Calu3 (cell line): ENCODE measurements around the gene TTLL8. TPM values are rescaled to one million over a fixed set of nuclear protein-coding genes. Genes with fewer than 3 reads are reported as not detected.

ENCODE experiments used
- BruUV-seq: library from RNA; stranded (reverse); fragments of 400-500 nt; replicated peaks from 2 replicates; lab custom pipeline; 2021; lab: Mats Ljungman, UMichigan
- CTCF ChIA-PET: fragments of 300-600 bp; sonication (Branson Sonifier 250); formaldehyde crosslinking; loops from one replicate; lab custom pipeline; 2022; ENCODE audit warnings: antibody characterized with exemption; lab: Charles Lee
- DNase-seq: peaks from one replicate; pipeline ENCODE4 v3.0.0; 2022
- H3K27ac Mint-ChIP-seq: one replicate; pipeline ENCODE4 v1.8.0; 2022; ENCODE audit warnings: mixed read lengths; ENCODE audit not compliant: unreplicated experiment
- H3K27me3 Mint-ChIP-seq: one replicate; pipeline ENCODE4 v1.8.0; 2022; ENCODE audit warnings: mixed read lengths; ENCODE audit not compliant: unreplicated experiment
- H3K36me3 Mint-ChIP-seq: one replicate; pipeline ENCODE4 v1.8.0; 2022; ENCODE audit warnings: mild to moderate bottlenecking, moderate library complexity, mixed read lengths; ENCODE audit not compliant: insufficient read depth, unreplicated experiment
- H3K4me1 Mint-ChIP-seq: one replicate; pipeline ENCODE4 v1.8.0; 2022; ENCODE audit warnings: mild to moderate bottlenecking, low read depth, mixed read lengths; ENCODE audit not compliant: unreplicated experiment
- H3K4me3 Mint-ChIP-seq: one replicate; pipeline ENCODE4 v1.8.0; 2022; ENCODE audit warnings: mild to moderate bottlenecking, low read depth, moderate library complexity, mixed read lengths; ENCODE audit not compliant: unreplicated experiment
- H3K9me3 Mint-ChIP-seq: one replicate; pipeline ENCODE4 v1.8.0; 2022; ENCODE audit warnings: low read depth, mixed read lengths; ENCODE audit not compliant: unreplicated experiment
- intact Hi-C: fragments of 100-400 bp; cut with micrococcal nuclease; formaldehyde crosslinking; loops from one replicate; pipeline ENCODE4 v1.10.0; 2022; ENCODE audit not compliant: unreplicated experiment
- total RNA-seq: library from RNA; stranded (reverse); gene quantifications from 2 replicates; pipeline ENCODE4 v1.2.3, GENCODE V29; 2022
- TF ChIP-seq, protein P1 (sequence below): fragments of 200-600 bp; IDR thresholded peaks from one replicate; pipeline ENCODE4 v1.8.0; 2022; ENCODE audit warnings: antibody characterized with exemption; ENCODE audit not compliant: unreplicated experiment

TTLL8 gene
- total RNA-seq, 1 experiment from 2014 or later: not detected

DNA sequence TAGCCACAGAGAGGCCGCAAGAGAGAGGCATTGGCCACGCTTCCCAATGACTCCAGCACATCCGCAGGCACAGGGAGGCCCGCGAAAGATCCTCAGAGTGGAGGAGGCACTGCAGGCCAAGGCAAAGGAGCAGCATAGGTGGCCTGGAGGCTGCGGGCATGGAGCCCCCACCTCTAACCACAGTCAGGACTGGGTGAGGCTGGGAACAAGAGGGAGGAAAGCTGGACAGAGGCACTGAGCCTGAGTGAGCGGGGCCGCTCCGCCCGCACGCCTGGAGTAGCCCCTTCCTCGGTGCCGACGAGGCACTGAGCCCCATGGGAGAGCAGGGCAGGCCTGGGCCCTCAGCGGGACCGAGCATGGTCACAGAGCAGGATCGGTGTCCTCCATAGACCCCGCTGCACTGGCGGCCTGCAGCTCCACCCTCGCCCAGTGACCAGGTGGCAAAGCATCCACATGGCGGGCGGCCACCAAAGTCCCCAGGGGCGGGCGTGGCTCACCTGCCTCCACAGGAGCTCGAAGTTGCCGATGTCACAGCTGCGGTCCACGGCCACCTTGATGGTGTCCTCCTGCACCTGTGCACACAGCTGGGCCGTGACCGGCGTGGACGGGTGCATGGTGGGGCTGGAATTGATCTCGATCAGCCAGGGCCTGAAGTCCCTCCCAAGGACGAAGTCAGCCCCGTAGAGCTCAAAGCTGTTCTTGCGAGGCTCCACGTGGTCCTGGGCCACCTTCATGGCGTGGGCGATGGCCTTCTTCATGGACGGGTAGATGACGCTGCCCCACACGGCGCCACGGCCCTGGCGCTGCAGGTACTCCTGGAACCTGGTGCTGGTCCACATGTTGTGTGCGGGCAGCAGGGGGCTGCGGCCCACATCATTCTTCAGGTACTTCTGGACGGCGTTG, 26.7 kb downstream of the TTLL8 start:
- Mint-ChIP-seq H3K9me3 (no peaks in the 10 kb centered on the region), H3K4me3 (no peak overlapping the region), H3K36me3 (peaks cover 18% of the 10 kb centered on the region), H3K4me1 (peaks cover 20% of the 10 kb centered on the region), H3K27me3 (peaks cover 46% of the 10 kb centered on the region), H3K27ac (no peak overlapping the region)
- no TSS peak for BruUV-seq
- intact Hi-C loops: loop anchor here (2.0 kb wide), 1 partner anchor 265 kb away; no protein-coding TSS in a partner anchor
- TF ChIP-seq, protein P1, sequence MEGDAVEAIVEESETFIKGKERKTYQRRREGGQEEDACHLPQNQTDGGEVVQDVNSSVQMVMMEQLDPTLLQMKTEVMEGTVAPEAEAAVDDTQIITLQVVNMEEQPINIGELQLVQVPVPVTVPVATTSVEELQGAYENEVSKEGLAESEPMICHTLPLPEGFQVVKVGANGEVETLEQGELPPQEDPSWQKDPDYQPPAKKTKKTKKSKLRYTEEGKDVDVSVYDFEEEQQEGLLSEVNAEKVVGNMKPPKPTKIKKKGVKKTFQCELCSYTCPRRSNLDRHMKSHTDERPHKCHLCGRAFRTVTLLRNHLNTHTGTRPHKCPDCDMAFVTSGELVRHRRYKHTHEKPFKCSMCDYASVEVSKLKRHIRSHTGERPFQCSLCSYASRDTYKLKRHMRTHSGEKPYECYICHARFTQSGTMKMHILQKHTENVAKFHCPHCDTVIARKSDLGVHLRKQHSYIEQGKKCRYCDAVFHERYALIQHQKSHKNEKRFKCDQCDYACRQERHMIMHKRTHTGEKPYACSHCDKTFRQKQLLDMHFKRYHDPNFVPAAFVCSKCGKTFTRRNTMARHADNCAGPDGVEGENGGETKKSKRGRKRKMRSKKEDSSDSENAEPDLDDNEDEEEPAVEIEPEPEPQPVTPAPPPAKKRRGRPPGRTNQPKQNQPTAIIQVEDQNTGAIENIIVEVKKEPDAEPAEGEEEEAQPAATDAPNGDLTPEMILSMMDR: no peak
- DNase-seq: no peak
- CTCF ChIA-PET: interaction anchor here (0.5 to 2.1 kb wide), 7 partner anchors 29 to 264 kb away, joined by 3 to 46 read pairs (median 5); no protein-coding TSS in a partner anchor

- peak; percentile 90 for DNase-seq
- Mint-ChIP-seq H3K27ac (no peak overlapping the region), H3K36me3 (peaks cover 18% of the 10 kb centered on the region), H3K27me3 (peaks cover 40% of the 10 kb centered on the region), H3K4me1 (peaks cover 20% of the 10 kb centered on the region), H3K4me3 (peak overlapping the region; percentile 57), H3K9me3 (no peaks in the 10 kb centered on the region)
- intact Hi-C loops: loop anchor here (1.0 to 2.0 kb wide), 2 partner anchors 99 to 264 kb away; no protein-coding TSS in a partner anchor
- CTCF ChIA-PET: interaction anchor here (0.6 to 2.1 kb wide), 20 partner anchors 17 to 263 kb away, joined by 3 to 46 read pairs (median 4); partner anchors contain the start of gene PIM3
- BruUV-seq: no TSS peak
- TF ChIP-seq, protein P1: peak; percentile 93
These were observed 27.6 kb downstream of the TTLL8 start for GRCh38 chr22:50030297-50031188.

GRCh38 chr22:50027639-50028537, 30.2 kb downstream of the TTLL8 start:
- no peak overlapping the region for H3K4me3 Mint-ChIP-seq
- intact Hi-C loops: loop anchor here (5.0 to 10.0 kb wide), 2 partner anchors 36 to 53 kb away; no protein-coding TSS in a partner anchor
- H3K27ac Mint-ChIP-seq: no peak overlapping the region
- H3K36me3 Mint-ChIP-seq: peaks cover 18% of the 10 kb centered on the region
- CTCF ChIA-PET: interaction anchor here (0.7 to 1.7 kb wide), 5 partner anchors 14 to 97 kb away, joined by 3 to 11 read pairs (median 5); no protein-coding TSS in a partner anchor
- BruUV-seq: no TSS peak
- peak; percentile 44 for DNase-seq
- TF ChIP-seq, protein P1: no peak
- peaks cover 20% of the 10 kb centered on the region for H3K4me1 Mint-ChIP-seq
- peaks cover 24% of the 10 kb centered on the region for H3K27me3 Mint-ChIP-seq
- no peaks in the 10 kb centered on the region for H3K9me3 Mint-ChIP-seq
